Right lobe of liver (tissue), 4 donors: ENCODE data around the gene DEPDC7.

Experiments used
- CTCF ChIP-seq, 4 donors: fragments of 200-600 bp in 3 of 4; fragments of 450-650 bp in 1 of 4; IDR thresholded peaks; one replicate each; pipeline versions ENCODE4 v1.5.1 to v1.8.0; 2016 to 2022; ENCODE audit warnings: antibody characterized with exemption in 4 of 4, mild to moderate bottlenecking in 2 of 4
- POLR2A ChIP-seq: fragments of 450-650 bp; IDR thresholded peaks from one replicate; pipeline ENCODE4 v1.6.1; 2017; ENCODE audit warnings: antibody characterized with exemption, mild to moderate bottlenecking
- donor health status: DM: no; HTN: no; CAD: no.
- donor health status: DM: no; HTN: no; CAD: no.
- donor health status: DM: no; HTN: yes; CAD: no.

- TF ChIP-seq CTCF (IDR thresholded peaks at IDR 0.05) (no peak), POLR2A (no peak)
Measured at GRCh38 chr11:33052231-33052630, 36.6 kb downstream of the DEPDC7 start.
